B cell (primary cell): ENCODE measurements around the gene CSTF1. TPM values are rescaled to one million over a fixed set of nuclear protein-coding genes. Genes with fewer than 3 reads are reported as not detected.
"Not testable (repeated sequence)": the region's sequence is repeated elsewhere in the genome, so short reads cannot be mapped to it uniquely, and the experiment has no call there.

ENCODE experiments used
- ATAC-seq: fragments of 200-7000 bp; cut with Tn5 transposase; one replicate; pipeline ENCODE4 v1.10.0; 2021; ENCODE audit warnings: low read depth, mild to moderate bottlenecking, moderate number of reproducible peaks, moderate library complexity
- CTCF ChIA-PET: fragments of 350-600 bp; sonication (Branson Sonifier 250); formaldehyde crosslinking; loops from one replicate; lab custom pipeline; 2021; ENCODE audit warnings: antibody characterized with exemption, inconsistent platforms; lab: Charles Lee
- POLR2A ChIA-PET: fragments of 350-600 bp; sonication (Branson Sonifier 250); formaldehyde crosslinking; loops from one replicate; lab custom pipeline; 2021; ENCODE audit warnings: antibody characterized with exemption; lab: Charles Lee
- DNase-seq: peaks from one replicate; pipeline ENCODE4 v3.0.0; 2013
- H2AFZ ChIP-seq: 2 replicates; pipeline ENCODE4 v1.6.1; 2012; ENCODE audit warnings: mild to moderate bottlenecking, low read depth, low read length; ENCODE audit not compliant: insufficient read depth, poor library complexity, severe bottlenecking
- H3K27ac ChIP-seq, 2 donors: 1 replicate in 1 of 2; 2 replicates in 1 of 2; pipeline ENCODE4 v1.5.1; 2012 to 2013; ENCODE audit warnings: low read length in 2 of 2, mild to moderate bottlenecking in 2 of 2, moderate library complexity in 1 of 2
- H3K27me3 ChIP-seq, 4 experiments: fragments of 200-600 bp in 1 of 4; sonication (generic) in 1 of 4; replicated peaks in 1 of 4; 1 replicate in 2 of 4; 2 replicates in 2 of 4; pipeline versions ENCODE4 v1.6.1 to v1.7.0; 2013 to 2016; ENCODE audit warnings: low read length in 3 of 4, mild to moderate bottlenecking in 2 of 4, mixed read lengths in 1 of 4, moderate library complexity in 1 of 4; ENCODE audit not compliant: insufficient read depth in 4 of 4, control insufficient read depth in 3 of 4; ENCODE audit errors: control extremely low read depth in 1 of 4
- H3K36me3 ChIP-seq, 2 experiments: replicated peaks in 1 of 2; 1 replicate in 1 of 2; 2 replicates in 1 of 2; pipeline versions ENCODE4 v1.6.1 to v1.7.1; 2013; ENCODE audit warnings: low read length in 1 of 2; ENCODE audit not compliant: insufficient read depth in 2 of 2, control insufficient read depth in 1 of 2; ENCODE audit errors: control extremely low read depth in 1 of 2, extremely low read depth in 1 of 2
- H3K4me1 ChIP-seq, 2 donors: fragments of 200-600 bp in 1 of 2; sonication (generic) in 1 of 2; 1 replicate in 1 of 2; 2 replicates in 1 of 2; pipeline versions ENCODE4 v1.5.1 to v1.6.1; 2013 to 2017; ENCODE audit warnings: low read length in 2 of 2; ENCODE audit not compliant: control insufficient read depth in 2 of 2, insufficient read depth in 2 of 2
- H3K4me2 ChIP-seq: replicated peaks from 2 replicates; pipeline ENCODE3; 2012; ENCODE audit warnings: mild to moderate bottlenecking, low read depth, low read length; ENCODE audit not compliant: poor library complexity, severe bottlenecking
- H3K4me3 ChIP-seq, 5 experiments: fragments of 200-600 bp in 1 of 5; sonication (generic) in 1 of 5; 1 replicate in 3 of 5; 2 replicates in 2 of 5; pipeline versions ENCODE4 v1.5.1 to v1.7.0; 2011 to 2016; ENCODE audit warnings: low read length in 4 of 5, mild to moderate bottlenecking in 4 of 5, low read depth in 2 of 5, control low read depth in 1 of 5, moderate library complexity in 1 of 5; ENCODE audit not compliant: insufficient read depth in 1 of 5; ENCODE audit errors: control extremely low read depth in 1 of 5, extremely low read depth in 1 of 5
- H3K79me2 ChIP-seq: fragments of 200-600 bp; sonication (generic); one replicate; pipeline ENCODE4 v1.6.0; 2016; ENCODE audit warnings: low read length; ENCODE audit not compliant: control insufficient read depth, insufficient read depth
- H3K9ac ChIP-seq: fragments of 200-600 bp; sonication (generic); 2 replicates; pipeline ENCODE4 v1.6.1; 2017; ENCODE audit warnings: mild to moderate bottlenecking, low read length, moderate library complexity
- H3K9me3 ChIP-seq, 3 donors: one replicate each; pipeline versions ENCODE4 v1.6.1 to v1.7.1; 2013; ENCODE audit warnings: low read length in 2 of 3; ENCODE audit not compliant: control insufficient read depth in 2 of 3, insufficient read depth in 1 of 3; ENCODE audit errors: control extremely low read depth in 1 of 3
- H4K20me1 ChIP-seq: 2 replicates; pipeline ENCODE4 v1.6.0; 2012; ENCODE audit warnings: mild to moderate bottlenecking, low read length; ENCODE audit not compliant: insufficient read depth, control insufficient read depth, poor library complexity, severe bottlenecking
- H3K27ac Mint-ChIP-seq: one replicate; pipeline ENCODE4 v1.8.0; 2021; ENCODE audit warnings: mixed read lengths
- H3K27me3 Mint-ChIP-seq: one replicate; pipeline ENCODE4 v1.8.0; 2021; ENCODE audit warnings: mixed read lengths
- H3K4me1 Mint-ChIP-seq: one replicate; pipeline ENCODE4 v1.8.0; 2021; ENCODE audit warnings: mixed read lengths
- H3K4me3 Mint-ChIP-seq: one replicate; pipeline ENCODE4 v1.8.0; 2021; ENCODE audit warnings: mixed read lengths
- H3K9me3 Mint-ChIP-seq: one replicate; pipeline ENCODE4 v1.8.0; 2022; ENCODE audit warnings: mixed read lengths; ENCODE audit not compliant: insufficient read depth
- CTCF ChIP-seq: fragments of 200-600 bp; IDR thresholded peaks from one replicate; pipeline ENCODE4 v1.8.0; 2022; ENCODE audit warnings: antibody characterized with exemption, mild to moderate bottlenecking
- WGBS: methylation state at CpG from one replicate; pipeline ENCODE4 v1.1.5; 2013; ENCODE audit warnings: missing lambda C conversion rate; ENCODE audit not compliant: insufficient coverage; 5-methylcytosine and 5-hydroxymethylcytosine counted together
- intact Hi-C: fragments of 100-400 bp; cut with micrococcal nuclease; formaldehyde crosslinking; loops from one replicate; pipeline ENCODE4 v1.10.0; 2022
- polyA plus RNA-seq: library from polyadenylated mRNA; depleted of rRNA; stranded (reverse); fragments of >200 nt; gene quantifications from 2 replicates; pipeline ENCODE4 v1.2.3, GENCODE V29; 2012
- total RNA-seq, 2 donors: library from RNA; stranded (reverse); fragments of 120-200 nt in 1 of 2; gene quantifications; 1 replicate in 1 of 2; 2 replicates in 1 of 2; pipeline versions ENCODE4 v1.2.3 to v1.2.4, GENCODE V29; 2013 to 2022

The CSTF1 gene
- total and polyA plus RNA-seq, 2 donors (not counting 1 experiment from before 2014, with no cell fraction given) = 18.3 to 33.8 TPM

GRCh38 chr20:56403465-56403864 is 11.0 kb downstream of the CSTF1 start:
- no peaks in the 10 kb centered on the region for H3K9me3 ChIP-seq
- H3K36me3 ChIP-seq = peaks cover 17 to 63% of the 10 kb centered on the region in 2 experiments
- no peak overlapping the region for H3K9ac ChIP-seq
- H3K27me3 ChIP-seq = no peaks in the 10 kb centered on the region
- Mint-ChIP-seq H3K4me1 (peaks cover 6% of the 10 kb centered on the region), H3K9me3 (no peaks in the 10 kb centered on the region), H3K27ac (no peak overlapping the region), H3K4me3 (no peak overlapping the region), H3K27me3 (no peaks in the 10 kb centered on the region)
- H3K4me3 ChIP-seq = no peak overlapping the region
- H3K79me2 ChIP-seq = peaks cover 20% of the 10 kb centered on the region
- H4K20me1 ChIP-seq = peaks cover 14% of the 10 kb centered on the region
- WGBS = 97% methylated on average over 19 of the region's 26 CpGs
- intact Hi-C loops = no loop called here
- H3K4me1 ChIP-seq = no peaks in the 10 kb centered on the region
- POLR2A ChIA-PET = no interaction called here
- CTCF ChIA-PET = interaction anchor here (1.5 kb wide), 1 partner anchor 8 kb away, joined by 4 read pairs; no protein-coding TSS in a partner anchor
- no peak for DNase-seq
- no peak for ATAC-seq
- H3K4me2 ChIP-seq = no peak overlapping the region
- no peak overlapping the region for H2AFZ ChIP-seq
- no peak for TF ChIP-seq CTCF
- no peak overlapping the region for H3K27ac ChIP-seq

GRCh38 chr20:56405356-56405755 is 12.9 kb downstream of the CSTF1 start:
- H2AFZ ChIP-seq, H3K4me3 Mint-ChIP-seq, H3K9me3 ChIP-seq, H3K27ac Mint-ChIP-seq, H3K27me3 Mint-ChIP-seq, H3K4me2 ChIP-seq, ATAC-seq, H4K20me1 ChIP-seq, DNase-seq, H3K4me1 ChIP-seq, intact Hi-C loops, H3K9me3 Mint-ChIP-seq, POLR2A ChIA-PET, H3K4me1 Mint-ChIP-seq, H3K9ac ChIP-seq, H3K27me3 ChIP-seq, H3K4me3 ChIP-seq, H3K27ac ChIP-seq, CTCF ChIA-PET: not testable (repeated sequence)
- H3K79me2 ChIP-seq = peaks cover 15% of the 10 kb centered on the region
- WGBS = 99% methylated on average over 10 of the region's 12 CpGs
- H3K36me3 ChIP-seq = peaks cover 17 to 51% of the 10 kb centered on the region in 2 experiments
